Epithelial cell of proximal tubule (primary cell): ENCODE data around the gene PLCD1. TPM values are rescaled to one million over a fixed set of nuclear protein-coding genes. Genes with fewer than 3 reads are reported as not detected.
"Not testable (repeated sequence)": the region's sequence is repeated elsewhere in the genome, so short reads cannot be mapped to it uniquely, and the experiment has no call there.

ENCODE experiments used
- DNase-seq: peaks from one replicate; pipeline ENCODE4 v3.0.0-alpha.2; 2011; ENCODE audit warnings: low read depth
- H3K4me3 ChIP-seq: 2 replicates; pipeline ENCODE4 v1.5.1; 2011; ENCODE audit warnings: low read depth, mild to moderate bottlenecking, low read length
- CTCF ChIP-seq: conservative IDR thresholded peaks from 2 replicates; pipeline ENCODE4 v1.5.1; 2012; ENCODE audit warnings: low read depth, mild to moderate bottlenecking, low read length
- total RNA-seq: library from RNA; depleted of rRNA; stranded (reverse); fragments of >200 nt; gene quantifications from 2 replicates; pipeline ENCODE4 v1.2.3, GENCODE V29; 2015

Gene PLCD1
- total RNA-seq, 1 donor from 2014 or later, result 11.2 TPM

- H3K4me3 ChIP-seq, result no peak overlapping the region
- TF ChIP-seq CTCF, result no peak
- no peak for DNase-seq
Measured at GRCh38 chr3:38054499-38055001, 25.1 kb upstream of the PLCD1 start.

DNA sequence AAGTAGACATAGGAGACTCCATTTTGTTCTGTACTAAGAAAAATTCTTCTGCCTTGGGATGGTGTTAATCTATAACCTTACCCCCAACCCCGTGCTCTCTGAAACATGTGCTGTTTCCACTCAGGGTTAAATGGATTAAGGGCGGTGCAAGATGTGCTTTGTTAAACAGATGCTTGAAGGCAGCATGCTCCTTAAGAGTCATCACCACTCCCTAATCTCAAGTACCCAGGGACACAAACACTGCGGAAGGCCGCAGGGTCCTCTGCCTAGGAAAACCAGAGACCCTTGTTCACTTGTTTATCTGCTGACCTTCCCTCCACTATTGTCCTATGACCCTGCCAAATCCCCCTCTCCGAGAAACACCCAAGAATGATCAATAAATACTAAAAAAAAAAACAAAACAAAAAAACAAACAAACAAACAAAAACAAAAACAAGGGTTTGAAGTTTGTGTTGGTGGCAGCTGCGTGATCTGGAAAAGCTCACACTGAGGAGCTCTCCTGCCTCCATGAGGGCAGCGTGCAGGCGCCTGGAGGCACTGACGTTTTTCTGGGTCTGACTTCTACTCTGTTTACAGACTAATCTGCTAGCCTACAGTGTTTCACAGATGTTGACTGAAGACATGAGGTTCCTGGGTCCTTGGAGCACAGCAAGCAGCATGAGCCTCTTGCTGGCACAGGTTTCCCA, 24.5 kb upstream of the PLCD1 start:
- DNase-seq, H3K4me3 ChIP-seq: not testable (repeated sequence)

DNA sequence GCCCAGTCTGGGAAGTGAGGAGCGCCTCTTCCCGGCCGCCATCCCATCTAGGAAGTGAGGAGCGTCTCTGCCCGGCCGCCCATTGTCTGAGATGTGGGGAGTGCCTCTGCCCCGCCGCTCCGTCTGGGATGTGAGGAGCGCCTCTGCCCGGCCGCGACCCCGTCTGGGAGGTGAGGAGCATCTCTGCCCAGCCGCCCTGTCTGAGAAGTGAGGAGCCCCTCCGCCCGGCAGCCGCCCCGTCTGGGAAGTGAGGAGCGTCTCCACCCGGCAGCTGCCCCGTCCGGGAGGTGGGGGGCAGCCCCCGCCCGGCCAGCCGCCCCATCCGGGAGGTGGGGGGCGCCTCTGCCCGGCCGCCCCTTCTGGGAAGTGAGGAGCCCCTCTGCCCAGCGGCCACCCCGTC, 23.8 kb upstream of the PLCD1 start:
- DNase-seq, H3K4me3 ChIP-seq: not testable (repeated sequence)

DNA sequence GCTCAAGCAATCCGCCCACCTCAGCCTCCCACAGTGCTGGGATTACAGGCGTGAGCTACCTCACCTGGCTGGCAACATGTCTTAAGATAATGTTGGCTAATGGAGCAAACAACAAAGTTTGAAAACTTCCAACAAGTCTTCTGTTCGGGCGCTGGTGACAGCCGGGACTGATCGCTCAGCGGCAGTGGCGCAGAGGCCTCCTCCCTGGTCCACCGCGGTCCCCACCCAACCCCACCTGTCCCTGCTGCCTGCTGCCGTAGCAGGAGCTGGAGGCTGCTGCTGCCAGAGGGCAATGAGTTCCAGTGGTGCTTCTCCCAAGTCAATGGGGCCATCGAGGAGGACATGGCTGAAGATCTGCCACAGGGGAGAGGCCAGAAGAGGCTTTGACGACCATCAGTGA, 21.7 kb upstream of the PLCD1 start:
- H3K4me3 ChIP-seq, result no peak overlapping the region
- DNase-seq, result no peak
- no peak for TF ChIP-seq CTCF

GRCh38 chr3:38049358-38050126, 20.1 kb upstream of the PLCD1 start:
- TF ChIP-seq CTCF, result no peak
- DNase-seq, result no peak
- no peak overlapping the region for H3K4me3 ChIP-seq

DNA sequence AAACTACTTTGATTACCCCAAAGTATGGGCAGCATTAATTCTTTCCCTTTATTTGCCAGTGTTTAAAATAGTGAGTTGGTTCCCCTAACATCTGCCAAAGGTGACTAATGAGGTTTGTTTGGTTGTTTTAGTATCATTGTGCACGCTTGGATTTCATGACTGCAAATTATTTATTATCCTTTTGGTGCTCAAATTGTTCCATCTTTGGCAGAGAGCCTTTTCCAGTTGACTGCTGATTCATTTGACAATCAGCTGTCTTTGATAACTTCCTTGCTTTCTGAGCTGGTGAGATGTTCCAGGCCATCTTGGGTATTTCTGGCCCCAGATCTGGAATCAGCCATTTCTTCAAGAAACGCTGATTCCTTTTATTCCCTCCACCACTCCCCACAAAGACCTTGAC, 18.5 kb upstream of the PLCD1 start:
- no peak for DNase-seq
- no peak overlapping the region for H3K4me3 ChIP-seq
- TF ChIP-seq CTCF, result no peak

DNA sequence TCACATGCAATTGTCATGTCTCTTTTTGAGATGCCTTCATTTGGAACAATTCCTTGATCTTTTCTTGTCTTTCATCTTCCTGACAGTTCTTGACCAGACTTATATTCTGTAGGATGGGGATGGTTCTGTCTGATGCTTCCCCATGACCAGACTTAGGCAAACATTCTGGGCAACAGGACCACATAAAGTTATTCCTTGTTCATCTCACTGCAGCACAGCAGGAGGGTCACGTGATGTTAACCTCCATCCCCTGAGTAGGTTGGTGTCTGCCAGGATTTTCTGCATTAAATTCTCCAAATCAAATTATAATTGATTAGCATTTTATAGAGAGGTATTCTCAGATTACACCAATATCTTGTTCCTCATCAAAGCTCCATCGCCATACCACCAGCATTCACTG, 17.4 kb upstream of the PLCD1 start:
- TF ChIP-seq CTCF, result no peak
- no peak overlapping the region for H3K4me3 ChIP-seq
- no peak for DNase-seq

DNA sequence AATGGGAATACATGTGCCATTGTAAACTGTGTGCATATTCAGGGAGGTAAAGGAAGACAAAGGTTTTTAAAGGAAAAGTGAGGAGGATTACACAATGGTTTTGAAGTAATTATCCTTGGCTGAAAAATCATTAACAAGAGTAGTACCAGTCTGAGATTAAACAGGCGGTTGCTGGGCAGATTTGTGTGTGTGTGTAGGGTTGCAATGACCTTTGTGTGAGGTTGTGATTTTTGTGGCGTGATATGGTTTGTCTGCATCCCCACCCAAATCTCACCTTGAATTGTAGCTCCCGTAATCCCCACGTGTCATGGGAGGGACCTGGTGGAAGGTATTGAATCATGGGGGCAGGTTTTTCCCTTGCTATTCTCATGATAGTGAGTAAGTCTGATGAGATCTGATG, 16.6 kb upstream of the PLCD1 start:
- no peak overlapping the region for H3K4me3 ChIP-seq
- no peak for TF ChIP-seq CTCF
- no peak for DNase-seq
